OCI-M2 (cell line): ENCODE data around the gene KIAA2012.

Experiments
- DNase-seq: peaks from one replicate; lab custom pipeline; 2025; ENCODE audit not compliant: unreplicated experiment; lab: John Stamatoyannopoulos, UW

The KIAA2012 gene

DNA sequence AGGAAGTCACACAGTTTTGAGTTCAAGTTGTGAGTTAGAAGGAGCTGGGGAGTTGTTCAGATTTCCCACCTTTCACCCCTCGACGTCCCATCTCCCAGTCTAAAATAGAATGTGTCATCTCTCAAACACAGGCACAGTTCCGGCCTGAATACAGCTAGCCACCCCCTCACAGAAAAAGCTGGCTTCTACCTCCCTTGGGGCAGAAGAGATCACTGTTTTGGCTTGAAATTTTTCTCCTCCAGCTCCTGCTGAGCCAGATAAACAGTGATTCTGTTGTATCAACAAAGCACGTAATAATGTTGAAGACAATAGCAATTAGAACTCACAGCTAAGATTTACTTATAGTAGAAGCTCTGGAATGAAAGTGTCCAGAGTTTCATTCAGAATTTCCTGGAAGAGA lies 74.7 kb downstream of the KIAA2012 start:
- DNase-seq: no peak

DNA sequence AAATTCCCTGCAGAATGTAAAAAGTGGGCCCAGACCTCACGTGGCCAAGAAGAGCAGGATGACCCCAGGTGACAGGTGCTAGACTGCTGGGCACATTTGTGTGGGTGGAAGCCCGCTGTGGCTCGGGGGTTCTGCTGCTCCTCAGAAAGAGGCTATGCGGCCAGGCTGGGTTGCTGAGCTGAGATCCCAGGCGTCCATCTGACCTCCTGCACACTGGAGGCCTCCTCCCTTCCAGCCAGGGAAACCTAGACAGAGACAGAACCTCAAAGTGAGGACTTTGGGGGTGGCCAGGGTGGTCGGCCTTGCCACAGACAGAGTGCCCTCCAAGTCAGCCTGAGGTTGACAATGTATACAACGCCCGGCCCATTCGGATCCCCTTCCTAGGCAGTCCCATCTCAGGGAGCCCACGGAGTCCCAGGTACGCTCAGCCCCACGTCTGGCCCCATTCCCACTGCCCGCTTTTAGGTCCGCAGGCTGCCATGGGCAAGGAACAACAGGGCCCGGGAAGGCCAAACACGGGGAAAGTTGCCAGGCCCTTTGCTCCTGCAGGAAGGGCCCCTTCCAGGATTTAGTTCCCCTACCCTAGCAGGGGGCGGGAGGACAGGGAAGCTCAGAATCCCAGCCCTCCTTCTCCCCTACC lies 75.6 kb downstream of the KIAA2012 start:
- DNase-seq: no peak

DNA sequence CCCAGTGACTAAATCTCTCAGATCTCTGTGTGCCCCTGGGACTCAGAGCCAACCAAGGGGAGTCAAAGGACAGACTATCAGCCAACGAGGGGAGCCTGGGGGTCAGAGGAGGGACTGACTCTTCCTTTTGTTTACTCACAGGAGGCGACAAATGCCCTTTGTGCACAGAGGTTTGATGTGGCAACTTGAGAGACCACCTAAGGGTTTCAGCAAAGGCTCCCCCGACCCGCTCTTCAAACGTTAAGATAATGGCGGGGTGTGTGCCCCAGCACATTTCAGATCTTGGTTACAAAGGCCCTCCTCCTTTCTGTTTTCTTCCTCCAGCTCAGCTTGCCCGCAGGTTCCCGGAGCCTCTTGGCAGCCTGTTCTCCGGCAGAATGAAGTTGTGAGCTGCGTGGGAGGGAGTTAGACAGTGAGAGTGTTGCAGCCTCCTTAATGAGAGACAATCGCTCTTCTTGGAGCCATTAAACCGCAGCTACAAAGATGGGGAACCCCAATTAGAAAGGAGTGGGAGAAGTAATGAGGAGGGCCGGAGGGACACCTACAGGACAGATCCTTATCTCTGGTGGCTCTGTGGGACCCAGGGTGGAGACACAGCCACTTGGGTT lies 76.2 kb downstream of the KIAA2012 start:
- no peak for DNase-seq

DNA sequence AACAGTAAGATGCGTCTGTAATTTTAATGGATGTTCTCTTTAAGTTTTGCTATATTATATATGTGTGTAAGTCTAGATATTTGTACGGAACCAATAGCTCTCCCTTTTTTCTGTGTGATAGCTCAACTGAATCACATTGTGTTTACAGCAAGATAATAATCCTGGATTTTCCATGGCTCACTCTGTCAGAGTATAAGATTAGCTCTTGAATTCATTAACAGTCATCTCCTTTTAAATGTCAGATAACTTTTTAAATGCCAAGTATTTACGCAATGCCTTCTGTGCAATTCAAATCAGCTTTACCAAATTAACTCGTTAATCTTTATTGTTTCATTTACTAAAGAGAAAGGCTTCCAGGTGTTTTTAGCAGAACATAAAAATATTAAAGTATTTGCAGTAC lies 76.9 kb downstream of the KIAA2012 start:
- no peak for DNase-seq

DNA sequence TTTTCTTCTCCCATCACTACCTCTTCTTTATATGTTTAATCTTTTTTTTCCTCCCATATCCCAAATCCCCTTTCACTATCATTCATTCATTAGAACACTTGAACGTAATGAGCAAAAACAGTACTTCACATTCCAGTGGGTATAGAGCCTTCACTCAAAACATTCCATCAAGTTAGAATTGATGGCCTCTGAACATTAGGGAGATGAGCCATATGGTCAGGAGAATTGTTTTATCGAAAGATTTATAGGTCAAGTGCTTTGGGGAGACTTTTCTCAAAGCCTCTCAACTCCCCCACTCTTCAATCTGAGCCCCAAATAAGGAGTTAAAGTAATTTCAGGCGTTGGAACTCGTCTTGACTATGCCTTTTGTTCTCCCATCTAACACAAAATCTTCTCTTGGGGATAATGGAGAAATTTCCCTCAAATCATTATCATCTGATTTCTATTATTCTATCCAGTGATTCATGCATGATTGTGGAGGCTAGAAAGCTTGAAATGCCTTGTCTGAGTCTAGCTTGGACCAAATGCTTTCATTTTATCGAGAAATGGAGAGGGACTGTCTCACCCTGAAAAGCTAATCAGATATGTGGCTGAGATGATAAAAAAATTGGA lies 79.2 kb downstream of the KIAA2012 start:
- DNase-seq: no peak

DNA sequence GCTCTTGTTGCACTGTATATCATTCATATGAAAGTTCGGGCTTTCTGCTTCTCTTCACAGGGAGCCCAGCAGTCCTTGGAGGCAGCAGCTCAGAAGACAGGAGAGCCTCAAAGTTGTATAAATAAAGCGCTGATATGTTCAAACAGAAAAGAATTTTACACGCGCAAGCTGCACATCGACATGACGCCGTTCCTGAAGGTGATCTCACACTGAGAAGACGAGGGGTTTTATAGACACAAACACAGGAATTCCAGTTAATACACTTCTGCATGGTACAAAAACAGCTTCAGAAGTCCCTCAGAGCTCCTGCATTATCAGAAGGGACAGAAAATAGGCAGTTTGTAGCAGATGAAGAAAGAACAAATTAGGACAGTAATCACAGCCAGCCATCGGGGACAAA lies 81.6 kb downstream of the KIAA2012 start:
- DNase-seq: no peak

DNA sequence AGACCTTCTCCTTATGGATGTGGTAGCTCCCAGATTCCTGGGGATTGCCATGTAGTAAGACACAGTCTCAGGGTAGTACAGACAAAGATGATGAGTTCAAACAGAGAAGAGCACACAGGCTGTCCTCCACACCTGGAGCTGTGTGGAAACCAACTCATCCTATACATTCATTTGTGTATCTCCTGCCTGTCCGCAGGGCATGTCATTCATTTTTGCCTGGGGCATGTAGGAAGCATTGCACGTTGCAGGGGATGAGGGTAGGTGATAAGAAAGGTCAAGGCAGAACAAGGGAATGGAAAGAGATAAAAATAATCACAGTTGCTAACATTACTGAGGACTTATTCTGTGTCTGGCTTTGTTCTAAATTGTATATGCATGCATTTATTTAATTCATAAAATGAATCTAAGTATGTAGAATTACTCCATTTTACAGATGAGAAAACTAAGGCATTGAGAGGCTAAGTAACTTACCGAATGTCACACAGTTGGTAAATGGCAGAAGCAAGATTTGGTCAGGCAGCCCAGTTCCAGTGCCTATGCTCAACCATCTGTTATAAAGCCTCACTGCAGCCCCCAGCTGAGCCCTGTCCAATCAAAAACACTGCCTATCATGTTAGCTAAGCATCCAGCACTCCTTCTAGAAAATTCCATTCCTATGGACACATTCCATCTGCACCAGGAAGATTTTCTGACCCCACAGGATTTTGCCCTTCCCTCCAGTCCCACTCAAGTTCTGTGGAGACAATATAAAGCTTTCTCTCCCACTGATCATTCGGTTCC lies 84.3 kb downstream of the KIAA2012 start:
- DNase-seq: no peak

DNA sequence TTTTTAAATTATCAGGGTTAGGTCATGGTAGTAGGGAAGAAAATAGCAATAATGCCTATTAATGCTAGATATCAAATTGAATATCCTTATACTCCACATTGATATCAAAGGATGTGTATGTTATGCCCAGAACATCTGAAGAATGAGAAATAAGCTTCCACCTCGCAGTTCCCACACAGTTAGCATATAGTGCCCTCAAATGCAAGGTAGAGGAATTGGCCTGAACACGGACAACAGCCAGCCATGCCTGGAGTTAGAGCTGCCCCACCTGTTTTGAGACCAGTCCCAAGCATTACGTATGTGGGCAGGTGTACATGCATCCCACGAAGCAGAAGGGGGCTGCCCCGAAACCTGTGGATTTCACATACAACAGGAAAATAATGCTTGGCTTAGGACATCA lies 85.7 kb downstream of the KIAA2012 start:
- no peak for DNase-seq

DNA sequence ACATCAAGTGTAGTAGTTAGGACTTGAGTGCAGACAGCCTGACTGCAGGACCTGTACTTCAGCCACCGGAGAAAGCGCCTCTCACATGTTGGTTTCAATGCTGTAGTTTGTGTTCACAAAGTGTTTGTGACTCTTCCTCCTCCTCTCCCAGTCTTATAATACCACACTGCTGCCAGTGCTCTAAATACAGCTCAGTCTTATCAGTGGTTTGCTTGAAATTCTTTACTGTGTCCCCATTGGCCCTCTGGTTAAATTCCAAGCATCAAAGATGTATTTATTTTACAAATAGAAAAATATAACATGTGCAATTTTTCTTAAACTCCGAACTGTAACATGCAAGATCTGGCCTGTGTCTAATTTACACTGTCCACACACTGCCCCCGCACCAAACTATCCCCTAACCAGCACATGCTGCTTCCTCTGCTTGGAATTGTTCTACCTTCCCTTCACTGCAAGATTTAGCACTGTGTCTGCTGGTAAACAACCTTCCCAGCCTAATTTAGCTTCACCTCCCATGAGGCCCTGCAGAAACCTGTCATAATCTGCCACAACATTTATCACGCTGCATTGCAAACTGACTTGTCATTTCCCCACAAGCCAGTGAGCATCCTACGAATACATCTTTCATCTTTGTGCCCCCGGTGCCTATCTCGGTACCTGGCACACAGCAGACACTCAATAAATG lies 88.2 kb downstream of the KIAA2012 start:
- DNase-seq: no peak

DNA sequence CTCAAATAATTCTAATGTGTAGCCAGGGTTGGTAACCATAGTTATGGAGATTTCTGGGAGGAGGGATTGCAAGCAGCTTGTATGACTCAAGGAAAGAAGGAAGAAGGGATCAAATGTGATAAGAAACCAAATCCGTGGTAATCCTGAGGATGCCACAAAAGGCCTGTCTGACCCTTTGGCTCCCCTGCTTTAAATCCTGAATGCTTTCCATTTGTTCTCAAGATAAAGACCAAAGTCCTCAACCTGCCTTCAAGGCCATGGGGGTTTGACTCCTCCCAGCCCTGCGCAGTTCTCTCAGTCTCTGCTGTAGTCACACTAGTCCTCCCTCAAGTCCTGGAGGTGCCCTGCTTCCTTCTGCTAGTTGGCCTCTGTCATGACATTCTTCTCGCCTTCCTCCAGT lies 91.4 kb downstream of the KIAA2012 start:
- no peak for DNase-seq

DNA sequence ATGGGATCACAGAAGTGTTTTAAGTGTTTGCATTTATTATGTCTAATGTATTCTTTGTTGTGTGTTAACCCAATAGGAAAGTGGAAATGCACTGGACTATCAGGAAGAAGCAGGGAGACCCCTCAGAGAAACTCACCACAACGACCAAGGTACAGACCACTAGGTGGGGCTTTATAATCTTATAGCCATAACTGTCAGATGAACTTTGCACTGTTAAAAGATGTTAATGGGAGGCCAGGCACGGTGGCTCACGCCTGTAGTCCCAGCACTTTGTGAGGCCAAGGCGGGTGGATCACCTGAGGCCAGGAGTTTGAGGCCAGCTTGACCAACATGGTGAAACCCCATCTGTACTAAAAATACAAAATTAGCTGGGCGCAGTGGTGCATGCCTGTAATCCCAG lies 92.2 kb downstream of the KIAA2012 start:
- DNase-seq: no peak

DNA sequence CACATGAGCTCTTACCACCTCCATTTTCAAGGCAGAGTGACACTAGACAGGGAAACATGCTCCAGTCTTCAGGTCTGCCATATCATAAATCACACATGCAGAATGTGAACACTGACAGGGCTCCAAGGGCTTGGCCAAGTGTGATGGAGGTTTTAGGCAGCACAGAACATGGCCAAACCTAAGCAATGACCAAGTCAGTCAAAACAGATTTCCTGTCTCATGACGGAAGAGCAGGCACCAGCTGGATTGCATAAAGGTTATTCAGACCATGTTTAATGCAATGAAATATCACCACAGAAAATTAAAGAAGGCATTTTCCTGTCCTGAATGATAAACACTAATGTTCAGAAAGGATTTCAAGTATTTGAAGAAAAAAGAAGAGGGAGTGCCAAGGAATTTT lies 92.9 kb downstream of the KIAA2012 start:
- DNase-seq: no peak

DNA sequence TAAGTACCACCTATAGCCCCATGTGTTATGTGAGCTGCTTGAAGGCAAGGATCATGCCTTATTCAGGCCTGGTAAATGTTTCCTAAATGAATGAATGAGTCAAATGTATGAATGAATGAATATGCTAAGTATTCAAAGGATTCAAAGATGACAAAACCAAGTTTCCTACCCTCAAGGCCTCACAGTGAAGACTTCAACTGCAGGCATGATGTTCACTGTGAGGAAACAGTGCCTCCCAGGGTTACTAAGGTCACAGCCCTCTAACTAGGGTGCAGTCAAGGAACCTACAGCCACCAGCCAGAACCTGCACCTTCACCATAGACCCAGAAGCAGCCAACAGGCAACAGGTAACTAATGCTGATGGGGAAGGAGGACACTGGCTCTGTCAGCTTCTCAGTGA lies 96.1 kb downstream of the KIAA2012 start:
- no peak for DNase-seq

DNA sequence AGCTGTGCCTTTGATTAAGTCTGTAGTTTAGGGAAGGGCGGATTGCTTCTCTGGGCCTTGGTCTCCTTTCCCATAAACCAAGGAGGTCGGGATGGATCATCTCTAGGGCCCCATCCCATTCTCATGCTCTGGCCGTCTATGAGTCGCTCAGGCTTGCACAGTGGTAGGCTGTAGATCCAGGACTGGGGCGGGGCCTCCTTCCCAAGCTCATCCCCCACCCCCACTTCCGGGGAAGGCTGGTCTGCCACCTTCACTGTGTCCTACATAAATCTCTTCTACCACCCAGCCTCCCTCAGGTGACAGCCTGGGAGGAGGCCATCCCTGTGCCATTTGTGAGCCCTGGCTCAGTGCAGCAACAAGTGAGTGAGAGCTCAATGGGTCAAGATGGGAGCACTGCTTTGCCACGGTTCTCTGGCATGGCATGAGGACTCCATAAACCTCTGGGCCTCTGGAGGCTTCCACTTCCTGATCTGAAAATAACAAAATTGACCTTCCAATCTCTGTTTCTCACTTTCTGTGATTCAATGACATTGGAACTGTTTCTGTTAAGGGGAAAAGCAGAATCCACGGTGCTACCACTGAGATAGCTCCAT lies 96.9 kb downstream of the KIAA2012 start:
- no peak for DNase-seq

DNA sequence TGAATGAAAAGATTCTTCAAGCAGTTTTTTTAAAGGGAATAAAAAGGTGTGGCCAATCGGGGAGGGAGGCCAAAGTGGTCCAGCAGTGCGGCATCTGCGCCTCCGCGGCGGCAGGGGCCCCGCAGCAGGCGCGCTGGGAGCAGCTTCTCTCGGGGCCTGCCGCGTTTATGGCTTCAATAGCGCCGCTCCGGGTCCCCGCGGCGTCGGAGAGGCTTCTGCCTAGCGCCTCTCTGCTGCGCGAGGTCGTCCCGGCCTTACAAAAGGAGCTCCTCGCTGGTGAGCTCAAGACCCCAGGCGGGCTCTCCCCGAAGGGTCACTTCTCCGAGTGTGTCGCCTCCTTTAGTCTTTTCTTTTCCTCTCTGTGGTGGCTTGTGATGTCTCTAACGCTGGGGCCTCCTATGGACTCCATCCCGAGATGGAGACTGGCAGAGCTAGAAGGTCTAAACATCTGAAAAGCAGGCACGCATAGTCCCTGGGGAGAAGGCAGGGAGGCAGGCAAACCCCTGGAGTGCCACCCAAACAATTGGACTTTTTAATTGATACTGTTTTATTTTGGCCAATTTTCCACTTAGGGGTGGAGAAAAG lies 98.3 kb downstream of the KIAA2012 start:
- no peak for DNase-seq

DNA sequence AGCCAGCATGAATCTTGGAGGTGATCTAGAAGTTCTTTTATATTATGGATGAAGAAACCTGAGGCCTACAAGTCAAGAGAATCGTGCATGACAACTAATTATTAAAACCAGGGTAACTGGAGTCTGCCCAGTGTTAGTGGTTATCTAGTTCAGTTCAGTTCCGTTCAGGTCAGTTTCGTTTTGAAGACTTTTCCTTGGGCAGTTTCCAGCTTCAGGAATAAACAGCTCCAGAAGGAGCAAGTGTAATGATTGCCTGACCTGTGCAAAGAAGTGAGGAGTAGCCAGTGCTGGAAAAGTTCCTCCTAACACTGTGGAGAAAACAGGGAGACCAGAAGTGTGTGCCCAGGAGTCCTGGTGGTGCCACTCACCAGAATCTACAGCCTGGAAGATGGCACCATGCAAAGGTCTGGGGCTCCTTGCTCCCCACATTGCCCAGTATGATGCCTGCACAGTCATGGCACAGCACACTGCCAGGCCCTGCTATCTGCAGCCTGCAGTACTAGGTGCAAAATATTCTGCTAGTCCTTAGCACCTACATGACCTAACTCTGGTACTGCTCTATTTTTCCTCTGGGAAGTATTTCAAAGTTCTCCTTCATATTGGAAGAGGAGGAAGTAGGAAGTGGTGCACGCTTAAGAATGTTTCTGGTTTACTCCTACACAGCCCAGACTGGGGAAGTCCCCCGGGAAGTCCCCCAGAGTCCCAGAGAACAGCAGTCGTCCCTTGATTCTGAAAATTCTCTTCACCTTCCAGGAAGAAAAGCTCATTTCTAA lies 99.6 kb downstream of the KIAA2012 start:
- no peak for DNase-seq

DNA sequence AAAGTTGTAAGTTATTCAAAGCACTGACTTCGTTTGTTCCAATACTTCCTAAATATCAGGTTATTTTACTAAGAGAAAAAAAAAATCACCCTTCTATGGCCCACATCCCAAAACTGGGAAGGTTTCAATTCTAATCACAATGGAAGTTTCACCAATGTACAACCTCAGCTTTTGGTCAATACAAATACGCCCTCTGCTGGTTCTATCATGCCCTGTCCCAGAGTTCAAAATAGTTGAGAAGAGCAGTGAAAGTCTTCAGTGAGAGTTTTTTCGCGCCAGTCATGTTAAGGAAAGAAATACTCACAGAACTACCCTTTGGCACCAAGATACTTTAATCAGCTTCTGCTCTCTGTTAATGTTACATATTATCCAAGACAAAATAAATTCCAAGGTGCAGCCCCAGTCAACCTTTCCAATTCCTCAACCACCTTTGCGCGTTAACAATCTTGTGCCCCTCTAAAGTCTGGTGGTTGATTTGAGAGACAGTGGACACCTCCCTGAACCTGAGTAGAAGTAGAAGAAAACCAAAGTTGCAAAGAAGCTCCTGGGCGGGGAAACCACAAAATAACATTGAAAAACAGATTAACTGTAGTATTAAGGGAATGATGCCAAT lies 105.4 kb downstream of the KIAA2012 start:
- no peak for DNase-seq

DNA sequence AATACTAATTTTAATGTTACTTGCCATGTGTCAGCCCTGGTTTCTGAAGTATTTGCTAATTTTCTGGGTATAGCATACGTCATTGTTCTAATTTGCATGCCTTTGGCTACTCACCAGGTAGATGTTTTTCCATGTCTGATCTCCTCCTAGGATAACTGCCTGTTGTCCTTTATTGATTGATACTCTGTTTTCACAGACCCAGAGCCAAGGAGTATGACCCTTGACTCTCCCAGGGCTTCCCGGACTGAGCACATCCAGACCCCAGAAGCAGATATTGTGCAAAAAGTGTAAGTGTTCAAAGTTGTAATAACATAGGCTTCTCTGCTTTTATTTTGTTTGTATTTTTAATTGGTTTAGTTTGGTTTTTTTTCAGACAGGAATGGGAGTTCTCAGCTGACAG lies 111.5 kb downstream of the KIAA2012 start:
- DNase-seq: no peak

DNA sequence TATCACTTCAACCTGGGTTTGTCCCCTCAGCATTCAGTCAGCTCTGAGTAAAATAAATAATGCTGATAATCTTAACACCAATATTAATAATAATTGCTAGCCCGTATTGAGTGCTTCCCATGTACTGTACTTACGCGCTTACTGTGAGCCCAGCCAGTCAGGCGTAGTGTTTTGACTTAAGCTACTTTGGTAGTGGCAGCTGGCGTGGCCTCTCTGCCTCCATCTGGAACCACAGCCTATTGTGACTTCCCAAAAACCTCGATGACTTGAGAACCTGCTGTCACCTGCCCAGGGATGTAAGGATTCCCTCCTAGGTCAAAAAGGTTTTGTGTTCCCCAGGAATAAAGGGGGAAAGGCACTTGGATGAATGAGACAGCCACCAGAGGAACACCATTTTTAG lies 112.1 kb downstream of the KIAA2012 start:
- DNase-seq: no peak
